Kidney epithelial cell (primary cell): ENCODE data around the gene ALOX12. TPM values are rescaled to one million over a fixed set of nuclear protein-coding genes. Genes with fewer than 3 reads are reported as not detected.

Source experiments
- DNase-seq: peaks from one replicate; pipeline ENCODE4 v3.0.0-alpha.2; 2010; ENCODE audit warnings: low read depth
- H3K27me3 ChIP-seq: 2 replicates; pipeline ENCODE4 v1.6.0; 2011; ENCODE audit warnings: low read length; ENCODE audit not compliant: control insufficient read depth, insufficient read depth
- H3K36me3 ChIP-seq: 2 replicates; pipeline ENCODE4 v1.5.1; 2011; ENCODE audit warnings: low read length; ENCODE audit not compliant: control insufficient read depth, insufficient read depth
- H3K4me3 ChIP-seq: 2 replicates; pipeline ENCODE4 v1.5.1; 2011; ENCODE audit warnings: low read depth, mild to moderate bottlenecking, control low read depth, low read length
- total RNA-seq: library from RNA; depleted of rRNA; stranded (reverse); fragments of >200 nt; gene quantifications from 2 replicates; pipeline ENCODE4 v1.2.3, GENCODE V29; 2015
- TF ChIP-seq, protein P1 (sequence below): IDR thresholded peaks from 2 replicates; pipeline ENCODE4 v1.5.1; 2011; ENCODE audit warnings: mild to moderate bottlenecking, moderate library complexity, low read length, control low read depth, inconsistent platforms; ENCODE audit not compliant: insufficient read depth, poor library complexity, severe bottlenecking

ALOX12 gene
- total RNA-seq, 1 donor from 2014 or later: 1.4 TPM

DNA sequence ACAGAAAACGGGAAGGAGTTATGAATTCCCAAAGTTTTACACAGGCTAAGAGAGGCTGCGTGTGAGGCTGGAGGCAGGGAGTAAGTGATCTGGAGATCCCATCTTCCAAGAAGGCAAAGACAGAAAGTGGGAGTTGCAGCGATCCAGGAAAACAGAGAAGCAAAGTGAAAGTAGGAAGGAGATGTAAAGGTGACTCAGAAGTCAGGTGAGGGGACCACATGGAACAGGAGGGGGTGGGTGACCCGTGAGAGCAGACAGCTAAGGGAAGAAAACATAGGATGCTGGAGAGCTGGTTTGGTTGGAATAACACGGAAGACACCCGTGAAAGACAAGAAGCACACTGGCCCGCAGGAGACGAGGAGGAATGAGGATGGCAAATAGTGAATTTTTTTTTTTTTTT is 1.3 kb downstream of the ALOX12 start:
- TF ChIP-seq, protein P1, sequence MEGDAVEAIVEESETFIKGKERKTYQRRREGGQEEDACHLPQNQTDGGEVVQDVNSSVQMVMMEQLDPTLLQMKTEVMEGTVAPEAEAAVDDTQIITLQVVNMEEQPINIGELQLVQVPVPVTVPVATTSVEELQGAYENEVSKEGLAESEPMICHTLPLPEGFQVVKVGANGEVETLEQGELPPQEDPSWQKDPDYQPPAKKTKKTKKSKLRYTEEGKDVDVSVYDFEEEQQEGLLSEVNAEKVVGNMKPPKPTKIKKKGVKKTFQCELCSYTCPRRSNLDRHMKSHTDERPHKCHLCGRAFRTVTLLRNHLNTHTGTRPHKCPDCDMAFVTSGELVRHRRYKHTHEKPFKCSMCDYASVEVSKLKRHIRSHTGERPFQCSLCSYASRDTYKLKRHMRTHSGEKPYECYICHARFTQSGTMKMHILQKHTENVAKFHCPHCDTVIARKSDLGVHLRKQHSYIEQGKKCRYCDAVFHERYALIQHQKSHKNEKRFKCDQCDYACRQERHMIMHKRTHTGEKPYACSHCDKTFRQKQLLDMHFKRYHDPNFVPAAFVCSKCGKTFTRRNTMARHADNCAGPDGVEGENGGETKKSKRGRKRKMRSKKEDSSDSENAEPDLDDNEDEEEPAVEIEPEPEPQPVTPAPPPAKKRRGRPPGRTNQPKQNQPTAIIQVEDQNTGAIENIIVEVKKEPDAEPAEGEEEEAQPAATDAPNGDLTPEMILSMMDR: no peak
- Histone ChIP-seq H3K27me3 (peaks cover 18% of the 10 kb centered on the region), H3K4me3 (no peak overlapping the region), H3K36me3 (no peaks in the 10 kb centered on the region)
- DNase-seq: no peak

DNA sequence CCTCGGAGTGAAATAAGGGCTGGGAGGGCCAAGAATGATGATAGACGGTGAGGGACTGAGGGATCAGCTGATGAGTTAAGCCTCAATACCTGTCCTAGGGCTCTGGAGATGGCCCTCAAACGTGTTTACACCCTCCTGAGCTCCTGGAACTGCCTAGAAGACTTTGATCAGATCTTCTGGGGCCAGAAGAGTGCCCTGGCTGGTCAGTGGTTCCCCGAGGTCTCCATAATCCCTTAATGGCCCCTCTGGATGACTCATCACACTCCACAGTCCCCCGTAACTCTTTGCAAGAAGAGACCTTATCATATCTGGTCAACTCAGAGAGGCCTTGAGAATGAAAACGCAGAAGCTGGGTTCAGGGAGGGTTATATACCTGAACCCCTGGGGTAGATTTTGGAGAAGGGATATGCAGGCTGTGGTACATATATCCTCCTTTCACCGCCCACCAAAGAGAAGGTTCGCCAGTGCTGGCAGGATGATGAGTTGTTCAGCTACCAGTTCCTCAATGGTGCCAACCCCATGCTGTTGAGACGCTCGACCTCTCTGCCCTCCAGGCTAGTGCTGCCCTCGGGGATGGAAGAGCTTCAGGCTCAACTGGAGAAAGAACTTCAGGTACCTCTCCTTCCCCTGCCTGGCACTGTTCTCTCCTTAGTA is 3.1 kb downstream of the ALOX12 start:
- TF ChIP-seq, protein P1: no peak
- no peak for DNase-seq
- Histone ChIP-seq H3K4me3 (no peak overlapping the region), H3K27me3 (peaks cover 18% of the 10 kb centered on the region), H3K36me3 (no peaks in the 10 kb centered on the region)

DNA sequence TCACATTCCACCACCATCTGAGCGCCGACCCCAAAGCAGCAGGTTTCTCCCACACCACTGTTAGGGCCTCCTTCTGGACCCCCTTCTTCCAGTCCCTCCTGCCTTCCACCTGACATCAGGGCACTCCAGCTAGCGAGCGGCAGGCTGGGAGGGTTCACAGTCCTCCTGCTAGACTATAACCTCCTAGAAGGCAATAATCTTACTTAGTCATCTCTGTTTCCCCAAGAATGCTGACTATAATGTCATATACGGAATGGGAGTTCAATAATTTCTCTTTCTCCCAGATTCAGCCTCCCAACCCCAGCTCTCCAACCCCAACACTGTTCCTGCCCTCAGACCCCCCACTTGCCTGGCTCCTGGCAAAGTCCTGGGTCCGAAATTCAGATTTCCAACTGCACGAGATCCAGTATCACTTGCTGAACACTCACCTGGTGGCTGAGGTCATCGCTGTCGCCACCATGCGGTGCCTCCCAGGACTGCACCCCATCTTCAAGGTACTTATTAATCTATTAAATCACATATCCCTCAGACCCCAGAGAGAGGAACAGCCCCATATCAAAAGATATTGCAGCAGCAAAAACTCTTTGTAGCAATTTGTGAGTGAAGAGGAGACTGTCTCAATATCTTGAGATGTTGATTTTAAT is 5.6 kb downstream of the ALOX12 start:
- Histone ChIP-seq H3K27me3 (peaks cover 4% of the 10 kb centered on the region), H3K4me3 (no peak overlapping the region), H3K36me3 (no peaks in the 10 kb centered on the region)
- DNase-seq: no peak
- TF ChIP-seq, protein P1: peak; percentile 57

DNA sequence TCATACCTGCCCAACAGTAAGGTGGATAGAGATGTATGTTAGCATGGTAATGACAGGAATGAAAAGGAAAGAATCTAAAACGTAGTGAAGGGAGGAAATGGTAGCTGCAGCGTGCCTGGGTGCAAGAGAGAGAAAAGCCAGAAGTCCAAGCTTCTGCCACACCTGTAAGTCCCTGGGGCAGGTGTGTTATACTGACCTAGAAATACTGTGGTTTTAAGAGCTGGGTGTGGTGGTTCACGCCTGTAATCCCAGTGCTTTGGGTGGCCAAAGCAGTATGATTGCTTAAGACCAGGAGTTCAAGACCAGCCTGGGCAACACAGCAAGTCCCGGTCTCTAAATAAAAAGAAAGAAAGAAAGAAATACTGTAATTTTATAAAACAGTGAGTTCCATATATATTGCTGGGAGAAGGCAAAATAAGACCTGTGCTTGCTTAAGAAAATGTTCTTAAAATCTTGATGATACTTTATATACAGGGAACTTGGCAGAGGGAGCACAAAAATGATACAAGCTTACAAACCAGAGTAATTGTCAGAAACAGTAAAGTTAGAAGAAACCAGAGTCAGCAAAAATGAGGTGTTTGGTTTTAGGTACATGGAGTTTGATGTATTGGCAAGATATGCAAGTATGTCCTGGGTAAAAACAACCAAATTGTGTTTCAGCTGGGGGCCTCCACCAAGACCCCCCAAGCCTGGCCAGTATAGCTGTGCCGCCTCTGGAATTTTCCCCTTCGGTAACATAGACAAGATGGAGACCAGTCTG is 6.6 kb downstream of the ALOX12 start:
- DNase-seq: no peak
- Histone ChIP-seq H3K36me3 (no peaks in the 10 kb centered on the region), H3K27me3 (no peaks in the 10 kb centered on the region), H3K4me3 (no peak overlapping the region)
- TF ChIP-seq, protein P1: no peak

DNA sequence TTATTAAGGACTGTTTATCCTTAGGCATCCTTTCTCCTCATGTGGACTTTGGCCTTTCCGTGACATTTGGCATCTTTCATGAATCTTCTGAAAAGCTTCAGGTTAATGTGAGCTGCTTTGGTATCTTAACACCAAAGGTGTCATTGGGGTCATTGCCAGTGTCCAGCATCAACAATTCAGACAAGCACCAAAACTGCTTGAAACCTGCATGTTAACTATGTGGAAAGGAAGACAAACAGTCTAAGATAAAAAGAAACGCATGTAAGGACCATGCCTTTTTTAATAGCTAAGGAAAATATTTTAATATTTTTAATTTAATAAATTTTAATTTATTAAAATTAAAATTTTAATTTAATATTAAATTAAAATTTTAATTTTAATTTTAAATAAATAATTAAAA is 7.9 kb downstream of the ALOX12 start:
- no peak overlapping the region for H3K4me3 ChIP-seq
- no peak for DNase-seq
- H3K36me3 ChIP-seq: no peaks in the 10 kb centered on the region
- TF ChIP-seq, protein P1: no peak
- H3K27me3 ChIP-seq: no peaks in the 10 kb centered on the region
